H1 (cell line): Measurements from ENCODE around the gene TM4SF1. TPM values are rescaled to one million over a fixed set of nuclear protein-coding genes. Genes with fewer than 3 reads are reported as not detected.

ENCODE experiments used
- CTCF ChIA-PET: fragments of 300-600 bp; sonication (Branson Sonifier 250); formaldehyde crosslinking; loops from one replicate; lab custom pipeline; 2021; ENCODE audit not compliant: partially characterized antibody; lab: Charles Lee
- POLR2A ChIA-PET: fragments of 300-600 bp; sonication (Branson Sonifier 250); formaldehyde crosslinking; loops from one replicate; lab custom pipeline; 2021; ENCODE audit warnings: inconsistent platforms; ENCODE audit not compliant: partially characterized antibody; lab: Charles Lee
- DNase-seq, 2 experiments: peaks; one replicate each; pipeline versions ENCODE4 v3.0.0 to v3.0.0-alpha.2; 2010 to 2022; ENCODE audit warnings: low spot score in 2 of 2, low read depth in 1 of 2, mixed read lengths in 1 of 2
- FAIRE-seq: peaks from 2 replicates; lab custom pipeline; 2011; peaks lifted over from hg19 to GRCh38; lab: Jason Lieb, UNC
- H2AFZ ChIP-seq: 2 replicates; pipeline ENCODE4 v1.8.1; 2012; ENCODE audit warnings: low read length, inconsistent platforms
- H2AK5ac ChIP-seq: 2 replicates; pipeline ENCODE4 v1.6.1; 2013; ENCODE audit warnings: low read depth, low read length
- H2BK120ac ChIP-seq: replicated peaks from 2 replicates; pipeline ENCODE3; 2013; ENCODE audit warnings: low read depth, low read length, inconsistent platforms
- H2BK12ac ChIP-seq: 2 replicates; pipeline ENCODE4 v1.6.1; 2013; ENCODE audit warnings: low read depth, low read length
- H2BK15ac ChIP-seq: 2 replicates; pipeline ENCODE4 v1.6.1; 2013; ENCODE audit warnings: low read length
- H2BK20ac ChIP-seq: 2 replicates; pipeline ENCODE4 v1.6.1; 2013; ENCODE audit warnings: low read length
- H2BK5ac ChIP-seq: 2 replicates; pipeline ENCODE4 v1.6.1; 2013; ENCODE audit warnings: low read depth, low read length
- H3K14ac ChIP-seq: 2 replicates; pipeline ENCODE4 v1.6.1; 2013; ENCODE audit warnings: inconsistent platforms; ENCODE audit not compliant: insufficient read length
- H3K18ac ChIP-seq: 2 replicates; pipeline ENCODE4 v1.6.1; 2013; ENCODE audit warnings: low read length; ENCODE audit errors: extremely low read depth
- H3K23ac ChIP-seq: 2 replicates; pipeline ENCODE4 v1.6.1; 2013; ENCODE audit warnings: inconsistent platforms; ENCODE audit not compliant: insufficient read length
- H3K23me2 ChIP-seq: 2 replicates; pipeline ENCODE4 v1.6.1; 2013; ENCODE audit warnings: low read depth, low read length
- H3K27ac ChIP-seq: 2 replicates; pipeline ENCODE4 v1.6.1; 2011; ENCODE audit warnings: low read depth, low read length, inconsistent platforms
- H3K27me3 ChIP-seq, 4 experiments: replicated peaks in 1 of 4; 1 replicate in 1 of 4; 2 replicates in 3 of 4; pipeline versions ENCODE4 v1.6.1 to v1.8.1; 2011 to 2013; ENCODE audit warnings: low read length in 3 of 4, mild to moderate bottlenecking in 3 of 4, inconsistent platforms in 2 of 4, mixed read lengths in 2 of 4, moderate library complexity in 1 of 4; ENCODE audit not compliant: control insufficient read depth in 3 of 4, insufficient read depth in 3 of 4; ENCODE audit errors: extremely low read depth in 1 of 4
- H3K36me3 ChIP-seq, 4 experiments: 2 replicates each; pipeline versions ENCODE4 v1.6.1 to v1.8.1; 2011 to 2013; ENCODE audit warnings: mild to moderate bottlenecking in 4 of 4, low read length in 3 of 4, moderate library complexity in 2 of 4, control low read depth in 1 of 4, inconsistent platforms in 1 of 4; ENCODE audit not compliant: insufficient read depth in 4 of 4, control insufficient read depth in 2 of 4
- H3K4ac ChIP-seq: replicated peaks from 2 replicates; pipeline ENCODE3; 2013; ENCODE audit warnings: low read length, low read depth, mixed read lengths, inconsistent platforms; ENCODE audit not compliant: insufficient read length
- H3K4me1 ChIP-seq, 4 experiments: replicated peaks in 1 of 4; 1 replicate in 1 of 4; 2 replicates in 3 of 4; pipeline versions ENCODE4 v1.6.1 to v1.8.1; 2011 to 2013; ENCODE audit warnings: low read length in 3 of 4, inconsistent platforms in 2 of 4, mixed read lengths in 1 of 4; ENCODE audit not compliant: insufficient read depth in 4 of 4, control insufficient read depth in 3 of 4
- H3K4me2 ChIP-seq, 2 experiments: 2 replicates each; pipeline versions ENCODE4 v1.6.1 to v1.8.1; 2011 to 2013; ENCODE audit warnings: low read depth in 2 of 2, low read length in 2 of 2, control low read depth in 1 of 2, inconsistent platforms in 1 of 2, mild to moderate bottlenecking in 1 of 2; ENCODE audit not compliant: insufficient read depth in 1 of 2
- H3K4me3 ChIP-seq, 4 experiments: fragments of 200-600, 300-600 bp in 1 of 4; sonication (generic), shearing (Covaris generic), sonication (Bioruptor Twin) in 1 of 4; 2 replicates each; pipeline versions ENCODE4 v1.5.1 to v1.8.1; 2011 to 2016; ENCODE audit warnings: low read length in 4 of 4, low read depth in 3 of 4, control low read depth in 2 of 4, inconsistent platforms in 2 of 4, mild to moderate bottlenecking in 2 of 4, mixed read lengths in 1 of 4, moderate library complexity in 1 of 4; ENCODE audit not compliant: insufficient read depth in 2 of 4; ENCODE audit errors: extremely low read depth in 1 of 4
- H3K56ac ChIP-seq: replicated peaks from 2 replicates; pipeline ENCODE3; 2013; ENCODE audit warnings: low read depth, mild to moderate bottlenecking, mixed read lengths, low read length, inconsistent platforms; ENCODE audit not compliant: insufficient read length
- H3K79me1 ChIP-seq: 2 replicates; pipeline ENCODE4 v1.6.1; 2013; ENCODE audit warnings: low read depth, low read length, control low read depth
- H3K79me2 ChIP-seq, 2 experiments: 2 replicates each; pipeline versions ENCODE4 v1.6.1 to v1.8.1; 2012 to 2013; ENCODE audit warnings: low read length in 2 of 2, mild to moderate bottlenecking in 2 of 2, inconsistent platforms in 1 of 2; ENCODE audit not compliant: insufficient read depth in 2 of 2, control insufficient read depth in 1 of 2
- H3K9ac ChIP-seq, 4 experiments: replicated peaks in 1 of 4; 1 replicate in 1 of 4; 2 replicates in 3 of 4; pipeline versions ENCODE4 v1.6.1 to v1.8.1; 2011 to 2013; ENCODE audit warnings: low read depth in 3 of 4, low read length in 3 of 4, control low read depth in 2 of 4, mild to moderate bottlenecking in 2 of 4, moderate library complexity in 2 of 4, inconsistent platforms in 1 of 4; ENCODE audit errors: extremely low read depth in 1 of 4
- H3K9me3 ChIP-seq, 2 experiments: 2 replicates each; pipeline versions ENCODE4 v1.6.1 to v1.8.1; 2012 to 2013; ENCODE audit warnings: mild to moderate bottlenecking in 2 of 2, moderate library complexity in 2 of 2, control low read depth in 1 of 2, inconsistent platforms in 1 of 2, low read depth in 1 of 2, low read length in 1 of 2, mixed read lengths in 1 of 2; ENCODE audit not compliant: insufficient read depth in 2 of 2
- H4K20me1 ChIP-seq, 2 experiments: replicated peaks in 1 of 2; 2 replicates each; pipeline versions ENCODE3 to v1.8.1; 2011 to 2013; ENCODE audit warnings: inconsistent platforms in 2 of 2, low read length in 2 of 2, mild to moderate bottlenecking in 1 of 2; ENCODE audit not compliant: insufficient read depth in 2 of 2, control insufficient read depth in 1 of 2
- H4K5ac ChIP-seq: 2 replicates; pipeline ENCODE4 v1.6.1; 2013; ENCODE audit warnings: low read length, low read depth, mixed read lengths, inconsistent platforms; ENCODE audit not compliant: insufficient read length
- H4K8ac ChIP-seq: 2 replicates; pipeline ENCODE4 v1.8.0; 2013; ENCODE audit warnings: mild to moderate bottlenecking, moderate library complexity, low read length, inconsistent platforms; ENCODE audit not compliant: insufficient read depth; ENCODE audit errors: extremely low read depth
- H4K91ac ChIP-seq: replicated peaks from 2 replicates; pipeline ENCODE3; 2013; ENCODE audit warnings: low read length, mixed read lengths, inconsistent platforms; ENCODE audit not compliant: insufficient read length
- CHD1 ChIP-seq: IDR thresholded peaks from 2 replicates; pipeline ENCODE4 v1.6.1; 2012; ENCODE audit warnings: low read depth, low read length, improper control_type of control experiment
- KDM4A ChIP-seq: IDR thresholded peaks from one replicate; pipeline ENCODE4 v1.7.1; 2012; ENCODE audit warnings: low read depth, mild to moderate bottlenecking, moderate library complexity, low read length, inconsistent platforms; ENCODE audit not compliant: severe bottlenecking
- MAFK ChIP-seq: IDR thresholded peaks from 2 replicates; pipeline ENCODE4 v1.6.1; 2012; ENCODE audit warnings: low read depth, mild to moderate bottlenecking, improper control_type of control experiment, low read length
- PHF8 ChIP-seq: fragments of 200-600 bp; sonication (generic); conservative IDR thresholded peaks from 2 replicates; pipeline ENCODE4 v1.7.1; 2012; ENCODE audit warnings: low read depth, mild to moderate bottlenecking, inconsistent platforms, low read length, moderate library complexity
- SIRT6 ChIP-seq: IDR thresholded peaks from one replicate; pipeline ENCODE4 v1.7.1; 2012; ENCODE audit warnings: low read length, inconsistent platforms
- SRF ChIP-seq: IDR thresholded peaks from 2 replicates; pipeline ENCODE4 v1.6.1; 2011; ENCODE audit warnings: mild to moderate bottlenecking, low read depth, low read length, moderate library complexity
- WGBS, 2 experiments: shearing (Covaris generic) in 1 of 2; methylation state at CpG; one replicate each; pipeline versions ENCODE4 v1.1.6 to v1.1.7; 2013 to 2015; ENCODE audit warnings: low lambda C conversion rate in 2 of 2, mixed read lengths in 2 of 2, inconsistent platforms in 1 of 2, low coverage in 1 of 2, missing lambda C conversion rate in 1 of 2; ENCODE audit not compliant: insufficient replicate concordance in 2 of 2, insufficient coverage in 1 of 2, insufficient read length in 1 of 2; ENCODE audit errors: extremely low coverage in 1 of 2, missing lambda C conversion rate in 1 of 2; 5-methylcytosine and 5-hydroxymethylcytosine counted together
- polyA plus RNA-seq, 7 experiments: library from polyadenylated mRNA; depleted of rRNA in 3 of 7; stranded (reverse) in 5 of 7; unstranded in 2 of 7; fragments of >200 nt in 5 of 7; fragments of 200-250 nt in 2 of 7; gene quantifications; 1 replicate in 5 of 7; 2 replicates in 1 of 7; 4 replicates in 1 of 7; pipeline versions ENCODE4 v1.2.1 to v1.2.3, GENCODE V29; 2011 to 2013; ENCODE audit warnings: missing spikeins in 2 of 7, mixed read lengths in 2 of 7
- total RNA-seq: library from RNA; stranded (reverse); fragmentation: NEBNext Ultra II Directional; extraction: Animal tissue kit (Norgen Biotek cat#: 25700); gene quantifications from 2 replicates; pipeline ENCODE4 v1.2.1, GENCODE V29; 2021
- TF ChIP-seq, protein P1 (sequence below): IDR thresholded peaks from 2 replicates; pipeline ENCODE4 v1.6.1; 2012; ENCODE audit warnings: low read length, inconsistent platforms
- TF ChIP-seq, protein P2 (sequence below), 3 experiments: IDR thresholded peaks; 1 replicate in 2 of 3; 2 replicates in 1 of 3; pipeline versions ENCODE4 v1.5.1 to v1.6.1; 2011; ENCODE audit warnings: low read length in 3 of 3, mild to moderate bottlenecking in 3 of 3, inconsistent platforms in 2 of 3, low read depth in 1 of 3, moderate library complexity in 1 of 3; ENCODE audit not compliant: insufficient read depth in 1 of 3; ENCODE audit errors: control extremely low read depth in 1 of 3

Gene TM4SF1
- total and polyA plus RNA-seq, 2 of the 8 experiments (the other 6 are each of a cell fraction or from before 2014, with no cell fraction given): 0.26 to 1.3 TPM

DNA sequence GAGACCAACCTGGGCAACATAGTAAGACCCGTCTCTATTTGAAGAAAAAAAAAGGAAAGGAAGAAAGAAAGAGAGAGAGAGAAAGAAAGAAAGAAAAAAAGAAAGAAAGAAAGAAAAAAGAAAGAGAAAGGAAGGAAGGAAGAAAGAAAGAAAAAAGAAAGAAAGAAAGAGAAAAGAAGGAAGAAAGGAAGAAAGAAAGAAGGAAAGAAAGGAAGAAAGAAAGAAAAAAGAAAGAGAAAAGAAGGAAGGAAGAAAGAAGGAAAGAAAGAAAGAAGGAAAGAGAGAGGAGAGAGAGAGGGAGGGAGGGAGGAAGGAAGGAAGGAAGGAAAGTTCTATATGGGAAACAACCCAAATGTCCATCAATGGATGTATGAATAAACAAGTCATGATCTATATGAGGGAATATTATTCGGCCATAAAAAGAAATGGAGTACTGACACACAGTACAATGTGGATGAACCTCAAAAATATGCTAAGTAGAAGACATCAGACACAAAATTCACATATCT is 28.8 kb upstream of the TM4SF1 start:
- H2AFZ ChIP-seq: no peak overlapping the region
- CTCF ChIA-PET: interaction anchor here (1.1 kb wide), 1 partner anchor 64 kb away, joined by 4 read pairs; no protein-coding TSS in a partner anchor
- no peak overlapping the region for H3K4me2 ChIP-seq
- H3K27ac ChIP-seq: no peak overlapping the region
- FAIRE-seq: no peak
- no peak overlapping the region for H2AK5ac ChIP-seq
- no peak overlapping the region for H2BK5ac ChIP-seq
- no peak overlapping the region for H2BK20ac ChIP-seq
- 90% methylated on average over 2 of the region's 2 CpGs; no CpG with 5 or more reads in 1 of the 2 experiments for whole genome bisulfite sequencing, 2 experiments
- no peak overlapping the region for H3K18ac ChIP-seq
- H3K56ac ChIP-seq: no peak overlapping the region
- no peaks in the 10 kb centered on the region for H3K27me3 ChIP-seq
- H4K91ac ChIP-seq: no peak overlapping the region
- no peak overlapping the region for H3K4ac ChIP-seq
- H3K4me1 ChIP-seq: no peaks in the 10 kb centered on the region
- H3K4me3 ChIP-seq: no peak overlapping the region
- no peaks in the 10 kb centered on the region for H3K79me1 ChIP-seq
- H2BK120ac ChIP-seq: no peak overlapping the region
- H4K5ac ChIP-seq: no peak overlapping the region
- TF ChIP-seq, protein P1, sequence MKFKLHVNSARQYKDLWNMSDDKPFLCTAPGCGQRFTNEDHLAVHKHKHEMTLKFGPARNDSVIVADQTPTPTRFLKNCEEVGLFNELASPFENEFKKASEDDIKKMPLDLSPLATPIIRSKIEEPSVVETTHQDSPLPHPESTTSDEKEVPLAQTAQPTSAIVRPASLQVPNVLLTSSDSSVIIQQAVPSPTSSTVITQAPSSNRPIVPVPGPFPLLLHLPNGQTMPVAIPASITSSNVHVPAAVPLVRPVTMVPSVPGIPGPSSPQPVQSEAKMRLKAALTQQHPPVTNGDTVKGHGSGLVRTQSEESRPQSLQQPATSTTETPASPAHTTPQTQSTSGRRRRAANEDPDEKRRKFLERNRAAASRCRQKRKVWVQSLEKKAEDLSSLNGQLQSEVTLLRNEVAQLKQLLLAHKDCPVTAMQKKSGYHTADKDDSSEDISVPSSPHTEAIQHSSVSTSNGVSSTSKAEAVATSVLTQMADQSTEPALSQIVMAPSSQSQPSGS: no peak
- no peak for TF ChIP-seq CHD1
- TF ChIP-seq SRF: no peak
- no peak for TF ChIP-seq KDM4A
- TF ChIP-seq SIRT6: no peak
- TF ChIP-seq, protein P2, sequence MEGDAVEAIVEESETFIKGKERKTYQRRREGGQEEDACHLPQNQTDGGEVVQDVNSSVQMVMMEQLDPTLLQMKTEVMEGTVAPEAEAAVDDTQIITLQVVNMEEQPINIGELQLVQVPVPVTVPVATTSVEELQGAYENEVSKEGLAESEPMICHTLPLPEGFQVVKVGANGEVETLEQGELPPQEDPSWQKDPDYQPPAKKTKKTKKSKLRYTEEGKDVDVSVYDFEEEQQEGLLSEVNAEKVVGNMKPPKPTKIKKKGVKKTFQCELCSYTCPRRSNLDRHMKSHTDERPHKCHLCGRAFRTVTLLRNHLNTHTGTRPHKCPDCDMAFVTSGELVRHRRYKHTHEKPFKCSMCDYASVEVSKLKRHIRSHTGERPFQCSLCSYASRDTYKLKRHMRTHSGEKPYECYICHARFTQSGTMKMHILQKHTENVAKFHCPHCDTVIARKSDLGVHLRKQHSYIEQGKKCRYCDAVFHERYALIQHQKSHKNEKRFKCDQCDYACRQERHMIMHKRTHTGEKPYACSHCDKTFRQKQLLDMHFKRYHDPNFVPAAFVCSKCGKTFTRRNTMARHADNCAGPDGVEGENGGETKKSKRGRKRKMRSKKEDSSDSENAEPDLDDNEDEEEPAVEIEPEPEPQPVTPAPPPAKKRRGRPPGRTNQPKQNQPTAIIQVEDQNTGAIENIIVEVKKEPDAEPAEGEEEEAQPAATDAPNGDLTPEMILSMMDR (IDR thresholded peaks at IDR 0.05; ENCODE audit: control extremely low read depth in 1 of 3, insufficient read depth in 1 of 3, low read depth in 1 of 3, low read length in 3 of 3): no peak
- no peak for TF ChIP-seq MAFK
- no peak for TF ChIP-seq PHF8
- H4K20me1 ChIP-seq: no peaks in the 10 kb centered on the region
- no peak for DNase-seq
- H2BK15ac ChIP-seq: no peak overlapping the region
- POLR2A ChIA-PET: no interaction called here
- H3K23ac ChIP-seq: no peak overlapping the region
- H3K9ac ChIP-seq: no peak overlapping the region
- H4K8ac ChIP-seq: no peak overlapping the region
- no peaks in the 10 kb centered on the region for H3K79me2 ChIP-seq
- H3K9me3 ChIP-seq: no peaks in the 10 kb centered on the region
- H2BK12ac ChIP-seq: no peak overlapping the region
- no peaks in the 10 kb centered on the region for H3K36me3 ChIP-seq
- H3K14ac ChIP-seq: no peak overlapping the region
- H3K23me2 ChIP-seq: no peaks in the 10 kb centered on the region
